Natural killer cell (primary cell): ENCODE results near the gene BAIAP3. TPM values are rescaled to one million over a fixed set of nuclear protein-coding genes. Genes with fewer than 3 reads are reported as not detected.
A peak's percentile ranks its signal among the peaks of the same experiment; 100 is the strongest.

Experiments
- ATAC-seq, 3 donors: fragments of 150-1000 bp in 2 of 3; fragments of 200-7000 bp in 1 of 3; cut with Tn5 transposase; 1 replicate in 1 of 3; 2 replicates in 2 of 3; pipeline ENCODE4 v1.10.0; 2021; ENCODE audit warnings: mild to moderate bottlenecking in 2 of 3, moderate library complexity in 2 of 3
- DNase-seq, 2 donors: peaks; one replicate each; pipeline versions ENCODE4 v3.0.0 to v3.0.0-alpha.2; 2013 to 2021; ENCODE audit warnings: mixed read lengths in 1 of 2
- H3K27ac ChIP-seq: one replicate; pipeline ENCODE4 v1.5.1; 2013; ENCODE audit warnings: mild to moderate bottlenecking, low read length
- H3K27me3 ChIP-seq: one replicate; pipeline ENCODE4 v1.6.1; 2013; ENCODE audit warnings: low read length; ENCODE audit not compliant: control insufficient read depth, insufficient read depth
- H3K36me3 ChIP-seq: one replicate; pipeline ENCODE4 v1.6.1; 2013; ENCODE audit warnings: low read length; ENCODE audit not compliant: control insufficient read depth, insufficient read depth
- H3K4me1 ChIP-seq: one replicate; pipeline ENCODE4 v1.6.1; 2013; ENCODE audit warnings: low read length; ENCODE audit not compliant: control insufficient read depth, insufficient read depth
- H3K4me3 ChIP-seq: one replicate; pipeline ENCODE4 v1.5.1; 2013; ENCODE audit warnings: low read length
- H3K9me3 ChIP-seq: one replicate; pipeline ENCODE4 v1.6.1; 2013; ENCODE audit warnings: low read length; ENCODE audit not compliant: control insufficient read depth, insufficient read depth
- H3K27ac Mint-ChIP-seq, 2 donors: one replicate each; pipeline ENCODE4 v1.8.0; 2022; ENCODE audit warnings: mild to moderate bottlenecking in 2 of 2, mixed read lengths in 2 of 2, moderate library complexity in 1 of 2
- H3K27me3 Mint-ChIP-seq, 2 donors: one replicate each; pipeline ENCODE4 v1.8.0; 2022; ENCODE audit warnings: low read depth in 2 of 2, mixed read lengths in 2 of 2
- H3K36me3 Mint-ChIP-seq: one replicate; pipeline ENCODE4 v1.8.0; 2022; ENCODE audit warnings: mixed read lengths
- H3K4me1 Mint-ChIP-seq, 2 donors: one replicate each; pipeline ENCODE4 v1.8.0; 2022; ENCODE audit warnings: mixed read lengths in 2 of 2
- H3K4me3 Mint-ChIP-seq: one replicate; pipeline ENCODE4 v1.8.0; 2022; ENCODE audit warnings: mild to moderate bottlenecking, moderate library complexity, mixed read lengths
- H3K9me3 Mint-ChIP-seq, 2 donors: one replicate each; pipeline ENCODE4 v1.8.0; 2022; ENCODE audit warnings: mixed read lengths in 2 of 2
- CTCF ChIP-seq: fragments of 200-600 bp; IDR thresholded peaks from one replicate; pipeline ENCODE4 v1.8.0; 2022; ENCODE audit warnings: antibody characterized with exemption
- WGBS: methylation state at CpG from one replicate; pipeline ENCODE4 v1.1.7; 2013; ENCODE audit warnings: missing lambda C conversion rate; ENCODE audit not compliant: insufficient coverage; 5-methylcytosine and 5-hydroxymethylcytosine counted together
- intact Hi-C: fragments of 100-400 bp; cut with micrococcal nuclease; formaldehyde crosslinking; loops from one replicate; pipeline ENCODE4 v1.14.2; 2022
- total RNA-seq, 4 donors: library from RNA; stranded (reverse); fragments of 120-200 nt in 1 of 4; gene quantifications; one replicate each; pipeline versions ENCODE4 v1.2.3 to v1.2.4, GENCODE V29; 2013 to 2022

The BAIAP3 gene
- total RNA-seq, 3 donors from 2014 or later (not counting 1 experiment from before 2014, with no cell fraction given): 17.7 to 21.7 (median 19.9) TPM

GRCh38 chr16:1317479-1318267, 15.8 kb upstream of the BAIAP3 start:
- H3K4me1 Mint-ChIP-seq: peaks cover 17 to 22% of the 10 kb centered on the region in 2 donors
- no peak for TF ChIP-seq CTCF
- H3K27ac Mint-ChIP-seq: peak overlapping the region; percentile 14 to 79
- ATAC-seq (no peak), DNase-seq (no peak)
- Histone ChIP-seq H3K4me1 (peaks cover 18% of the 10 kb centered on the region), H3K27ac (no peak overlapping the region), H3K4me3 (no peak overlapping the region), H3K27me3 (no peaks in the 10 kb centered on the region), H3K36me3 (peaks cover 85% of the 10 kb centered on the region), H3K9me3 (no peaks in the 10 kb centered on the region)
- H3K27me3 Mint-ChIP-seq: no peaks in the 10 kb centered on the region
- H3K4me3 Mint-ChIP-seq: no peak overlapping the region
- 94% methylated on average over 32 of the region's 32 CpGs for WGBS
- H3K36me3 Mint-ChIP-seq: peaks cover 6% of the 10 kb centered on the region
- intact Hi-C loops: no loop called here
- H3K9me3 Mint-ChIP-seq: no peaks in the 10 kb centered on the region

- H3K27ac Mint-ChIP-seq: peak overlapping the region; percentile 65 to 79
- peaks cover 82% of the 10 kb centered on the region for H3K36me3 ChIP-seq
- no peak for DNase-seq
- no peaks in the 10 kb centered on the region for H3K27me3 ChIP-seq
- 86% methylated on average over 9 of the region's 9 CpGs for WGBS
- H3K27ac ChIP-seq: no peak overlapping the region
- H3K9me3 ChIP-seq: no peaks in the 10 kb centered on the region
- no peak for TF ChIP-seq CTCF
- H3K4me1 ChIP-seq: peaks cover 13% of the 10 kb centered on the region
- no peaks in the 10 kb centered on the region for H3K9me3 Mint-ChIP-seq
- no peak overlapping the region for H3K4me3 ChIP-seq
- H3K27me3 Mint-ChIP-seq: no peaks in the 10 kb centered on the region
- peaks cover 12 to 16% of the 10 kb centered on the region in 2 donors for H3K4me1 Mint-ChIP-seq
- intact Hi-C loops: no loop called here
- H3K36me3 Mint-ChIP-seq: peaks cover 6% of the 10 kb centered on the region
- H3K4me3 Mint-ChIP-seq: no peak overlapping the region
- ATAC-seq: no peak
These were observed 15.2 kb upstream of the BAIAP3 start for GRCh38 chr16:1318268-1318545.

- H3K36me3 Mint-ChIP-seq: peaks cover 6% of the 10 kb centered on the region
- H3K4me3 ChIP-seq: no peak overlapping the region
- intact Hi-C loops: no loop called here
- H3K4me1 ChIP-seq: peaks cover 6% of the 10 kb centered on the region
- H3K27ac Mint-ChIP-seq: peak overlapping the region; percentile 14 to 65
- no peaks in the 10 kb centered on the region for H3K27me3 Mint-ChIP-seq
- no peak for TF ChIP-seq CTCF
- H3K4me3 Mint-ChIP-seq: no peak overlapping the region
- 95% methylated on average over 33 of the region's 33 CpGs for WGBS
- no peaks in the 10 kb centered on the region for H3K27me3 ChIP-seq
- DNase-seq (no peak), ATAC-seq (no peak)
- H3K9me3 ChIP-seq: no peaks in the 10 kb centered on the region
- H3K27ac ChIP-seq: no peak overlapping the region
- peaks cover 12 to 16% of the 10 kb centered on the region in 2 donors for H3K4me1 Mint-ChIP-seq
- peaks cover 87% of the 10 kb centered on the region for H3K36me3 ChIP-seq
- no peaks in the 10 kb centered on the region for H3K9me3 Mint-ChIP-seq
These were observed 14.4 kb upstream of the BAIAP3 start for GRCh38 chr16:1319041-1319440.

GRCh38 chr16:1320097-1320496, 13.3 kb upstream of the BAIAP3 start:
- no peak overlapping the region for H3K27ac ChIP-seq
- peak overlapping the region in 1 of 2 donors; percentile 14 for H3K27ac Mint-ChIP-seq
- peaks cover 6% of the 10 kb centered on the region for H3K36me3 Mint-ChIP-seq

More at GRCh38 chr16:1320097-1320496, 13.3 kb upstream of the BAIAP3 start:
- no peaks in the 10 kb centered on the region for H3K27me3 Mint-ChIP-seq
- WGBS: 87% methylated on average over 11 of the region's 12 CpGs
- no peak for TF ChIP-seq CTCF
- peaks cover 6 to 7% of the 10 kb centered on the region in 2 donors for H3K4me1 Mint-ChIP-seq
- intact Hi-C loops: no loop called here
- no peaks in the 10 kb centered on the region for H3K9me3 Mint-ChIP-seq
- H3K27me3 ChIP-seq: no peaks in the 10 kb centered on the region
- no peak overlapping the region for H3K4me3 ChIP-seq
- H3K4me1 ChIP-seq: no peaks in the 10 kb centered on the region
- no peaks in the 10 kb centered on the region for H3K9me3 ChIP-seq
- DNase-seq (no peak), ATAC-seq (no peak)
- H3K4me3 Mint-ChIP-seq: no peak overlapping the region
- peaks cover 87% of the 10 kb centered on the region for H3K36me3 ChIP-seq
